Measurements from ENCODE around the gene ECE2. TPM values are rescaled to one million over a fixed set of nuclear protein-coding genes. Genes with fewer than 3 reads are reported as not detected.

Gene ECE2
- polyA plus RNA-seq, 1 of the 3 experiments (the other 2 are of a cell fraction) = 0.03 TPM

- ChIA-PET CTCF (interaction anchor here (0.6 to 5.9 kb wide), 13 partner anchors 7 to 334 kb away, joined by 3 to 61 read pairs (median 8); partner anchors contain the start of genes ALG3, CAMK2N2 and EEF1AKMT4), POLR2A (interaction anchor here (0.6 to 2.1 kb wide), 4 partner anchors 12 to 346 kb away, joined by 3 to 6 read pairs (median 3); no protein-coding TSS in a partner anchor)
- peak overlapping the region; percentile 76; the same call in 1 of the 2 replicates for H2AFZ ChIP-seq (ENCODE audit: low read depth)
- H3K79me2 ChIP-seq (ENCODE audit: insufficient read depth) = no peaks in the 10 kb centered on the region
- peak overlapping the region; percentile 50 to 64; a peak in 3 of 4 replicates for H3K4me3 ChIP-seq (ENCODE audit: low read depth in 2 of 2, low read length in 1 of 2)
- peaks cover 0 to 28% of the 10 kb centered on the region in 2 experiments; a peak in 2 of 4 replicates for H3K4me1 ChIP-seq (ENCODE audit: control insufficient read depth in 1 of 2, insufficient read depth in 2 of 2, low read depth in 1 of 2, low read length in 1 of 2)
- H3K27ac ChIP-seq (ENCODE audit: low read depth in 2 of 2, low read length in 1 of 2) = no peak overlapping the region
- H3K9me2 ChIP-seq = no peaks in the 10 kb centered on the region
- DNase-seq = peak; percentile 76
- no peaks in the 10 kb centered on the region for H3K36me3 ChIP-seq (replicated peaks in 1 of 2; ENCODE audit: control insufficient read depth in 1 of 2, insufficient read depth in 2 of 2, low read length in 1 of 2)
- WGBS (ENCODE audit: low lambda C conversion rate) = 2% methylated on average over 18 of the region's 61 CpGs
- no peaks in the 10 kb centered on the region for H3K9me3 ChIP-seq
- H3F3A ChIP-seq (replicated peaks; ENCODE audit: insufficient read depth) = no peaks in the 10 kb centered on the region
- TF ChIP-seq TAF1 (IDR thresholded peaks at IDR 0.05; ENCODE audit: borderline replicate concordance, low read depth, low read length) (no peak), EZH2phosphoT487 (IDR thresholded peaks at IDR 0.05; ENCODE audit: borderline replicate concordance, low read depth) (0 out of 2 replicates have a peak, but pooled peaks have one; percentile 16), YY1 (IDR thresholded peaks at IDR 0.05; ENCODE audit: low read depth) (no peak), RCOR1 (IDR thresholded peaks at IDR 0.05; ENCODE audit: low read length) (no peak), USF1 (IDR thresholded peaks at IDR 0.05; ENCODE audit: borderline replicate concordance, low read depth) (no peak), IRF3 (IDR thresholded peaks at IDR 0.05; ENCODE audit: low read depth, low read length) (no peak)
- H4K20me1 ChIP-seq (ENCODE audit: insufficient read depth) = no peaks in the 10 kb centered on the region
- no peak overlapping the region for H3K9ac ChIP-seq
- H3K27me3 ChIP-seq (ENCODE audit: insufficient read depth) = peaks cover 27% of the 10 kb centered on the region
- H3K4me2 ChIP-seq = peak overlapping the region; percentile 95
Observed at GRCh38 chr3:184230081-184230602, 45.7 kb upstream of the ECE2 start.

- H3K4me3 ChIP-seq (ENCODE audit: low read depth in 2 of 2, low read length in 1 of 2) = peak overlapping the region in 1 of 2 experiments; percentile 50; a peak in 2 of 4 replicates
- no peak overlapping the region for H3K27ac ChIP-seq (ENCODE audit: low read depth in 2 of 2, low read length in 1 of 2)
- H4K20me1 ChIP-seq (ENCODE audit: insufficient read depth) = no peaks in the 10 kb centered on the region
- H3K79me2 ChIP-seq (ENCODE audit: insufficient read depth) = no peaks in the 10 kb centered on the region
- POLR2A ChIA-PET = interaction anchor here (0.6 to 1.0 kb wide), 2 partner anchors 43 to 347 kb away, joined by 3 read pairs; no protein-coding TSS in a partner anchor
- H3K27me3 ChIP-seq (ENCODE audit: insufficient read depth) = peaks cover 27% of the 10 kb centered on the region
- no peak overlapping the region for H2AFZ ChIP-seq (ENCODE audit: low read depth)
- no peaks in the 10 kb centered on the region for H3F3A ChIP-seq (replicated peaks; ENCODE audit: insufficient read depth)
- peak; percentile 63 for DNase-seq
- no peak overlapping the region for H3K4me2 ChIP-seq
- peaks cover 0 to 28% of the 10 kb centered on the region in 2 experiments; a peak in 2 of 4 replicates for H3K4me1 ChIP-seq (ENCODE audit: control insufficient read depth in 1 of 2, insufficient read depth in 2 of 2, low read depth in 1 of 2, low read length in 1 of 2)
- no peaks in the 10 kb centered on the region for H3K36me3 ChIP-seq (replicated peaks in 1 of 2; ENCODE audit: control insufficient read depth in 1 of 2, insufficient read depth in 2 of 2, low read length in 1 of 2)
- no peaks in the 10 kb centered on the region for H3K9me3 ChIP-seq
- no peak overlapping the region for H3K9ac ChIP-seq
- H3K9me2 ChIP-seq = no peaks in the 10 kb centered on the region
- CTCF ChIA-PET = interaction anchor here (0.8 to 5.9 kb wide), 11 partner anchors 11 to 335 kb away, joined by 3 to 61 read pairs (median 8); partner anchors contain the start of genes ALG3 and EEF1AKMT4
- 84% methylated on average over 8 of the region's 79 CpGs for WGBS (ENCODE audit: low lambda C conversion rate)
- TF ChIP-seq FOXM1 (IDR thresholded peaks at IDR 0.05; ENCODE audit: low read depth) (no peak), NRF1 (IDR thresholded peaks at IDR 0.05; ENCODE audit: low read depth, low read length) (no peak), ZBTB33 (IDR thresholded peaks at IDR 0.05; ENCODE audit: borderline replicate concordance, low read depth) (no peak), PBX3 (IDR thresholded peaks at IDR 0.05) (no peak), CHD2 (IDR thresholded peaks at IDR 0.05; ENCODE audit: low read length, partially characterized antibody) (no peak), IRF3 (IDR thresholded peaks at IDR 0.05; ENCODE audit: low read depth, low read length) (no peak), RXRA (IDR thresholded peaks at IDR 0.05; ENCODE audit: borderline replicate concordance, low read depth) (no peak), RFX5 (IDR thresholded peaks at IDR 0.05; ENCODE audit: low read length) (no peak), GATA2 (CRISPR knock-in tag; IDR thresholded peaks at IDR 0.05) (no peak), POLR2AphosphoS5 (IDR thresholded peaks at IDR 0.05; ENCODE audit: low read depth, low read length) (no peak), FOXJ3 (CRISPR knock-in tag; IDR thresholded peaks at IDR 0.05) (no peak), TEAD4 (IDR thresholded peaks at IDR 0.05; ENCODE audit: borderline replicate concordance, insufficient read depth) (no peak), EZH2phosphoT487 (IDR thresholded peaks at IDR 0.05; ENCODE audit: borderline replicate concordance, low read depth) (no peak)
Observed at GRCh38 chr3:184230603-184231528, 45.0 kb upstream of the ECE2 start.

Measured in SK-N-SH (cell line).